Fibroblast of the aortic adventitia (primary cell): ENCODE data around the gene CCDC39. TPM values are rescaled to one million over a fixed set of nuclear protein-coding genes. Genes with fewer than 3 reads are reported as not detected.

Experiments
- DNase-seq: peaks from one replicate; pipeline ENCODE4 v3.0.0-alpha.2; 2010; ENCODE audit warnings: low read depth
- H3K4me3 ChIP-seq: 2 replicates; pipeline ENCODE4 v1.5.1; 2011; ENCODE audit warnings: low read depth, mild to moderate bottlenecking, control low read depth, low read length, moderate library complexity
- CTCF ChIP-seq: IDR thresholded peaks from 2 replicates; pipeline ENCODE4 v1.5.1; 2011; ENCODE audit warnings: mild to moderate bottlenecking, low read length, control low read depth, inconsistent platforms; ENCODE audit not compliant: insufficient read depth
- total RNA-seq: library from RNA; depleted of rRNA; stranded (reverse); fragments of >200 nt; gene quantifications from 2 replicates; pipeline ENCODE4 v1.2.3, GENCODE V29; 2012; ENCODE audit warnings: low replicate concordance

Gene CCDC39
- 0.27 and 8.1 TPM in 2 replicates for total RNA-seq

- H3K4me3 ChIP-seq: peak within 1 kb of the TSS; percentile 76
- peak; percentile 56 for DNase-seq
- no peak for TF ChIP-seq CTCF
These were observed at the start of gene CCDC39 for GRCh38 chr3:180679178-180680096. Gene CCDC39 (minus strand): TSS chr3:180679489. CDS start chr3:180679380, 109 bp downstream.

GRCh38 chr3:180720012-180720411 is 40.7 kb upstream of the CCDC39 start:
- TF ChIP-seq CTCF: no peak

GRCh38 chr3:180707896-180708295 is 28.6 kb upstream of the CCDC39 start:
- DNase-seq: no peak
- no peak overlapping the region for H3K4me3 ChIP-seq
- TF ChIP-seq CTCF: no peak

More at GRCh38 chr3:180720012-180720411, 40.7 kb upstream of the CCDC39 start:
- H3K4me3 ChIP-seq: no peak overlapping the region
- no peak for DNase-seq

- DNase-seq: no peak
- no peak overlapping the region for H3K4me3 ChIP-seq
- TF ChIP-seq CTCF: no peak
These were observed 26.3 kb upstream of the CCDC39 start for GRCh38 chr3:180705619-180706018.

GRCh38 chr3:180704532-180704931 is 25.2 kb upstream of the CCDC39 start:
- H3K4me3 ChIP-seq: no peak overlapping the region
- DNase-seq: no peak
- no peak for TF ChIP-seq CTCF

GRCh38 chr3:180700941-180701340 is 21.7 kb upstream of the CCDC39 start:
- peak; percentile 75 for DNase-seq
- no peak overlapping the region for H3K4me3 ChIP-seq
- no peak for TF ChIP-seq CTCF
